Loucy (cell line): Measurements from ENCODE around the gene MAST4.

Experiments used
- H2AFZ ChIP-seq: fragments of 200-600 bp; sonication (generic); 2 replicates; pipeline ENCODE4 v1.6.0; 2016; ENCODE audit warnings: antibody characterized with exemption, mild to moderate bottlenecking, low read length, moderate library complexity
- H3F3A ChIP-seq: fragments of 200-600 bp; 2 replicates; pipeline ENCODE4 v1.6.0; 2016; ENCODE audit warnings: antibody characterized with exemption, low read depth, mild to moderate bottlenecking
- H3K27me3 ChIP-seq: fragments of 200-600 bp; sonication (generic); 2 replicates; pipeline ENCODE4 v1.6.1; 2014; ENCODE audit warnings: low read length, mild to moderate bottlenecking; ENCODE audit not compliant: insufficient read depth, poor library complexity, severe bottlenecking
- H3K36me3 ChIP-seq: fragments of 200-600 bp; sonication (generic); 2 replicates; pipeline ENCODE4 v1.6.1; 2016; ENCODE audit warnings: low read length; ENCODE audit not compliant: insufficient read depth
- H3K4me1 ChIP-seq: fragments of 200-600 bp; sonication (generic); 2 replicates; pipeline ENCODE4 v1.5.1; 2014; ENCODE audit warnings: low read length, mild to moderate bottlenecking; ENCODE audit not compliant: insufficient read depth, poor library complexity, severe bottlenecking
- H3K4me2 ChIP-seq: fragments of 200-600 bp; sonication (generic); 2 replicates; pipeline ENCODE4 v1.6.0; 2014; ENCODE audit warnings: antibody characterized with exemption, low read length, low read depth, mild to moderate bottlenecking; ENCODE audit not compliant: poor library complexity, severe bottlenecking
- H3K4me3 ChIP-seq: fragments of 200-600 bp; sonication (generic); 2 replicates; pipeline ENCODE4 v1.5.1; 2014; ENCODE audit warnings: low read length, mild to moderate bottlenecking, mixed read lengths; ENCODE audit not compliant: poor library complexity, severe bottlenecking
- H3K79me2 ChIP-seq: fragments of 200-600 bp; sonication (generic); 2 replicates; pipeline ENCODE4 v1.6.1; 2014; ENCODE audit warnings: low read length; ENCODE audit not compliant: insufficient read depth
- H3K9ac ChIP-seq: fragments of 200-600 bp; sonication (generic); 2 replicates; pipeline ENCODE4 v1.6.0; 2014; ENCODE audit warnings: mild to moderate bottlenecking, low read depth, low read length, moderate library complexity; ENCODE audit not compliant: poor library complexity, severe bottlenecking
- H3K9me2 ChIP-seq: fragments of 200-600 bp; sonication (generic); replicated peaks from 2 replicates; pipeline ENCODE4 v1.6.1; 2016; ENCODE audit warnings: low read depth, low read length, mixed read lengths
- H3K9me3 ChIP-seq: fragments of 200-600 bp; sonication (generic); 2 replicates; pipeline ENCODE4 v1.6.1; 2014; ENCODE audit warnings: mild to moderate bottlenecking, antibody characterized with exemption, low read length, low read depth; ENCODE audit not compliant: insufficient read depth
- H4K20me1 ChIP-seq: fragments of 200-600 bp; sonication (generic); 2 replicates; pipeline ENCODE4 v1.6.0; 2014; ENCODE audit warnings: antibody characterized with exemption, low read length, mild to moderate bottlenecking; ENCODE audit not compliant: insufficient read depth, poor library complexity, severe bottlenecking
- EZH2phosphoT487 ChIP-seq: fragments of 200-600 bp; IDR thresholded peaks from 2 replicates; pipeline ENCODE4 v1.6.1; 2018; ENCODE audit warnings: antibody characterized with exemption, mild to moderate bottlenecking, moderate library complexity, borderline replicate concordance
- TF ChIP-seq, protein P1 (sequence below): fragments of 200-600 bp; sonication (generic); conservative IDR thresholded peaks from 2 replicates; pipeline ENCODE4 v1.5.1; 2014; ENCODE audit warnings: mild to moderate bottlenecking, antibody characterized with exemption, low read length

MAST4 gene

GRCh38 chr5:66570201-66570600, 26.0 kb upstream of the MAST4 start:
- Histone ChIP-seq H3K79me2 (no peaks in the 10 kb centered on the region), H4K20me1 (no peaks in the 10 kb centered on the region), H3K9me3 (no peaks in the 10 kb centered on the region)

DNA sequence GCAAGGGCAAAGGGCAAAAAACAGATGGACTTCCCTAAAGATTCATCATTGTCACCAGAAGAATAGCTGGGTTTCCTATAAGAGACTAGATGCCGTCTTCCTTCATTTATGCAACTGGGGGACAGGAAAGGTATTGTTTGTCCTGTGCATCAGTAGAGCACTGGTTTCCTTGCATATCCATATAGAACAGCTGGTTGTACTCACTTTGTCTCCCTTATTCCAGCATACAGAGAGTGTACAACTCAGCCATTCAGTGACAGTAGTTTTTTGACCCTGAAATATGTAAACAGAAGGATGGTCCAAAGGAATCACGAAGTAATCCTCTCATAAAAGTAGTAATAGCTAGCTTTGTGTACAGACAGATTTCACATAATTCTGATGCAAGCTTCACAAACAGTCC, 22.5 kb upstream of the MAST4 start:
- Histone ChIP-seq H3K9ac (no peak overlapping the region), H3K4me1 (no peaks in the 10 kb centered on the region), H3K79me2 (no peaks in the 10 kb centered on the region), H3K4me3 (no peak overlapping the region), H4K20me1 (no peaks in the 10 kb centered on the region), H3K27me3 (no peaks in the 10 kb centered on the region), H3K9me2 (no peaks in the 10 kb centered on the region), H3K36me3 (no peaks in the 10 kb centered on the region), H2AFZ (no peak overlapping the region), H3K9me3 (no peaks in the 10 kb centered on the region), H3F3A (no peaks in the 10 kb centered on the region), H3K4me2 (no peak overlapping the region)
- TF ChIP-seq, protein P1, sequence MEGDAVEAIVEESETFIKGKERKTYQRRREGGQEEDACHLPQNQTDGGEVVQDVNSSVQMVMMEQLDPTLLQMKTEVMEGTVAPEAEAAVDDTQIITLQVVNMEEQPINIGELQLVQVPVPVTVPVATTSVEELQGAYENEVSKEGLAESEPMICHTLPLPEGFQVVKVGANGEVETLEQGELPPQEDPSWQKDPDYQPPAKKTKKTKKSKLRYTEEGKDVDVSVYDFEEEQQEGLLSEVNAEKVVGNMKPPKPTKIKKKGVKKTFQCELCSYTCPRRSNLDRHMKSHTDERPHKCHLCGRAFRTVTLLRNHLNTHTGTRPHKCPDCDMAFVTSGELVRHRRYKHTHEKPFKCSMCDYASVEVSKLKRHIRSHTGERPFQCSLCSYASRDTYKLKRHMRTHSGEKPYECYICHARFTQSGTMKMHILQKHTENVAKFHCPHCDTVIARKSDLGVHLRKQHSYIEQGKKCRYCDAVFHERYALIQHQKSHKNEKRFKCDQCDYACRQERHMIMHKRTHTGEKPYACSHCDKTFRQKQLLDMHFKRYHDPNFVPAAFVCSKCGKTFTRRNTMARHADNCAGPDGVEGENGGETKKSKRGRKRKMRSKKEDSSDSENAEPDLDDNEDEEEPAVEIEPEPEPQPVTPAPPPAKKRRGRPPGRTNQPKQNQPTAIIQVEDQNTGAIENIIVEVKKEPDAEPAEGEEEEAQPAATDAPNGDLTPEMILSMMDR, result no peak
- TF ChIP-seq EZH2phosphoT487, result no peak

More at GRCh38 chr5:66570201-66570600, 26.0 kb upstream of the MAST4 start:
- TF ChIP-seq EZH2phosphoT487, result no peak
- TF ChIP-seq, protein P1, result no peak
- Histone ChIP-seq H3K4me2 (no peak overlapping the region), H3K9me2 (no peaks in the 10 kb centered on the region), H3K27me3 (no peaks in the 10 kb centered on the region), H3K9ac (no peak overlapping the region), H3K4me1 (no peaks in the 10 kb centered on the region), H3K36me3 (no peaks in the 10 kb centered on the region), H2AFZ (no peak overlapping the region), H3K4me3 (no peak overlapping the region), H3F3A (no peaks in the 10 kb centered on the region)

DNA sequence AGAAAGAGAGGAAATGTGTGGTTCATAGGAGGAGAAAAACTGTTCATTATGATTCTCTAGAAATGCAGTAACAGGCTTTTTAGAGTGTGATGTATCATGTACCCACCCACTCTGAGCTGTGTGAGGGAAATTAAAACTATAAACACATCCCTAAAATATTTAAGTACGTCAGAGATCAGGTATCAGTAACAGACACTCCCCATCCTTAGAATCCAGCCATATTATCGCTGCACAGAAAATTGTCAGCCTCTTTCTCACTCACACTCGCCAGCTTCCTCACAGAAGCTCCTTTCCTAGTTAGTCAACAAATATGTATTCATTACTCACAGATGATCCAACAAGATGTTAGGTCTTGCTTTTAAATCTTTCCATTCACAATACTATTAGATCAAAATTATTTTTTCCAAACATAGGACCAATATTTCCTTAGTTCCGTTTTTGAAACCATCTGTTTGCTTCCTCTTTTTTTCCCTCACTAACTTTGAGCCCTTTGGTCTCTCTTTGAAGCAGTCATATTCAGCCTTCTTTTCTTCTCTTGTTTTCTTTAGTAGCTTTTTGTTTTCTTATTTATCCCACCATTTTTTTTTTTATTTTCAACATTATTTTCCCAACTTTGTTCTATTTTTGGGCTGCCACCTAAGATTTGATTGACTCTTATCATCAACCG, 13.6 kb upstream of the MAST4 start:
- Histone ChIP-seq H3F3A (no peaks in the 10 kb centered on the region), H3K4me2 (no peak overlapping the region), H3K79me2 (no peaks in the 10 kb centered on the region), H3K9ac (no peak overlapping the region), H3K9me2 (no peaks in the 10 kb centered on the region), H3K4me3 (no peak overlapping the region), H4K20me1 (no peaks in the 10 kb centered on the region), H3K9me3 (no peaks in the 10 kb centered on the region), H3K27me3 (no peaks in the 10 kb centered on the region), H3K36me3 (no peaks in the 10 kb centered on the region), H2AFZ (no peak overlapping the region), H3K4me1 (no peaks in the 10 kb centered on the region)
- TF ChIP-seq, protein P1, result no peak
- TF ChIP-seq EZH2phosphoT487, result no peak
